ENCODE measurements around the gene AGBL4.

Gene AGBL4

DNA sequence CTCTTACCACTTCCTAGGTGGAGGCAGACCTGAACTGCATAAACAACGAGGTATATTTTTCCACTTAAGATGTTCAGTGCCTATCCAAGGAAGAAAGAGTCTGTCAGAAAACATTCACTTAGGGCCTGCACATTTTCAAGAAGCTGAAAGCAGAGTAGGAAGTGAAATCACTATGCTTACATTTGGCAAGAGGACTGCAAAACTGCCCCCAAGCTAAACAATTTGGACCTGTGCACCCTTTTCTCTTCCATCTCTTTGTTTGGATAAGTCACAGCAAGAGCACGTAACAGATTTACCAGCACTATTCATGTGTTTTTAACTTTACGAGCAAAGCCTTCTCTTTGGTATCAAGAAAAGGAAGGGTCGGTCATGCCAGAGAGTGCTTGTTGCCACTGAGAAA is 1233.9 kb downstream of the AGBL4 start:
- no peak overlapping the region for H3K9ac ChIP-seq (ENCODE audit: low read length)
- 89% methylated on average over 4 of the region's 4 CpGs for WGBS

DNA sequence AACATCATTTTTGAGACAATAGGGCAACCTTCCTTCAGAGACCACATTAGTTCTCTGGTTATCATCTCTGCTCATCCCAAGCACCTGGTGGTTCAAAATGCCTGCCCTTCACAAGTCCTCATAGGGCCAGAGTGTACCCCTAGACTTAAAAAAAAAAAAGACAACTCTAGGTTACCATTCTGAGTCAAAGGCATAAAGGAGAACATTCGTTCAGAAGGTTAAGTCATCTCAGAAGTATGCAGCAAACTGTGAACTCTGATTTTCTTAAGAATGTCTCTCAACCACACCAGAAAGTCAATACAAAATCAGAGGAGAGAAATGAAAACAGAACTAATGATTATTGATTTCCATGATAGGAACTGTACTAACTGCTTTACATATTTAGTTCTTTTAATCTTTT is 1237.9 kb downstream of the AGBL4 start:
- Histone ChIP-seq H2BK12ac (ENCODE audit: low read length in 2 of 2) (no peak overlapping the region), H2BK120ac (ENCODE audit: low read depth, low read length) (no peak overlapping the region), H4K8ac (ENCODE audit: low read length) (no peak overlapping the region), H3K27me3 (ENCODE audit: control insufficient read depth in 1 of 2, insufficient read depth in 1 of 2, low read length in 2 of 2) (peaks cover 0 to 16% of the 10 kb centered on the region in 2 experiments), H2BK15ac (ENCODE audit: low read depth, poor library complexity, severe bottlenecking) (no peak overlapping the region), H3K18ac (ENCODE audit: low read depth in 1 of 2, low read length in 2 of 2) (no peak overlapping the region), H3K79me1 (replicated peaks; ENCODE audit: low read length, poor library complexity, severe bottlenecking) (no peaks in the 10 kb centered on the region), H3K4ac (ENCODE audit: low read depth in 1 of 2, low read length in 2 of 2) (no peak overlapping the region), H3K4me3 (ENCODE audit: insufficient read depth in 1 of 2, low read depth in 1 of 2, low read length in 2 of 2) (no peak overlapping the region), H2AK5ac (ENCODE audit: low read length, severe bottlenecking) (no peak overlapping the region), H3K9me3 (ENCODE audit: control insufficient read depth, low read length) (no peaks in the 10 kb centered on the region), H4K91ac (ENCODE audit: low read length) (no peak overlapping the region), H2BK5ac (ENCODE audit: low read depth, low read length, poor library complexity, severe bottlenecking) (no peak overlapping the region), H3K36me3 (ENCODE audit: control insufficient read depth in 1 of 2, insufficient read depth in 2 of 2, low read depth in 1 of 2, low read length in 2 of 2) (no peaks in the 10 kb centered on the region), H3K4me2 (ENCODE audit: low read length, poor library complexity, severe bottlenecking) (no peak overlapping the region), H3K23ac (ENCODE audit: low read length in 2 of 2) (no peak overlapping the region), H3K9ac (ENCODE audit: low read length) (no peak overlapping the region), H3K14ac (ENCODE audit: low read length in 2 of 2) (no peak overlapping the region), H3K4me1 (ENCODE audit: control insufficient read depth, insufficient read depth, low read depth, low read length) (peaks cover 3% of the 10 kb centered on the region), H2AFZ (ENCODE audit: low read depth, low read length) (no peak overlapping the region), H3K27ac (ENCODE audit: low read length, poor library complexity, severe bottlenecking) (no peak overlapping the region)
- no peak for DNase-seq
- 67% methylated on average over 1 of the region's 1 CpG for WGBS

More for the DNA sequence above, 1233.9 kb downstream of the AGBL4 start:
- peaks cover 0 to 14% of the 10 kb centered on the region in 2 experiments for H3K27me3 ChIP-seq (ENCODE audit: control insufficient read depth in 1 of 2, insufficient read depth in 1 of 2, low read length in 2 of 2)
- no peak overlapping the region for H2AFZ ChIP-seq (ENCODE audit: low read depth, low read length)
- no peak overlapping the region for H4K91ac ChIP-seq (ENCODE audit: low read length)
- H3K4me2 ChIP-seq (ENCODE audit: low read length, poor library complexity, severe bottlenecking): no peak overlapping the region
- no peaks in the 10 kb centered on the region for H3K4me1 ChIP-seq (ENCODE audit: control insufficient read depth, insufficient read depth, low read depth, low read length)
- no peak overlapping the region for H3K18ac ChIP-seq (ENCODE audit: low read depth in 1 of 2, low read length in 2 of 2)
- H2AK5ac ChIP-seq (ENCODE audit: low read length, severe bottlenecking): no peak overlapping the region
- H3K4ac ChIP-seq (ENCODE audit: low read depth in 1 of 2, low read length in 2 of 2): no peak overlapping the region
- no peak overlapping the region for H3K23ac ChIP-seq (ENCODE audit: low read length in 2 of 2)
- DNase-seq: no peak
- no peak overlapping the region for H4K8ac ChIP-seq (ENCODE audit: low read length)
- H2BK5ac ChIP-seq (ENCODE audit: low read depth, low read length, poor library complexity, severe bottlenecking): no peak overlapping the region
- no peak overlapping the region for H2BK15ac ChIP-seq (ENCODE audit: low read depth, poor library complexity, severe bottlenecking)
- no peak overlapping the region for H3K4me3 ChIP-seq (ENCODE audit: insufficient read depth in 1 of 2, low read depth in 1 of 2, low read length in 2 of 2)
- no peak overlapping the region for H2BK120ac ChIP-seq (ENCODE audit: low read depth, low read length)
- H2BK12ac ChIP-seq (ENCODE audit: low read length in 2 of 2): no peak overlapping the region
- no peaks in the 10 kb centered on the region for H3K36me3 ChIP-seq (ENCODE audit: control insufficient read depth in 1 of 2, insufficient read depth in 2 of 2, low read depth in 1 of 2, low read length in 2 of 2)
- H3K27ac ChIP-seq (ENCODE audit: low read length, poor library complexity, severe bottlenecking): no peak overlapping the region
- H3K9me3 ChIP-seq (ENCODE audit: control insufficient read depth, low read length): no peaks in the 10 kb centered on the region
- no peak overlapping the region for H3K14ac ChIP-seq (ENCODE audit: low read length in 2 of 2)
- H3K79me1 ChIP-seq (replicated peaks; ENCODE audit: low read length, poor library complexity, severe bottlenecking): no peaks in the 10 kb centered on the region

DNA sequence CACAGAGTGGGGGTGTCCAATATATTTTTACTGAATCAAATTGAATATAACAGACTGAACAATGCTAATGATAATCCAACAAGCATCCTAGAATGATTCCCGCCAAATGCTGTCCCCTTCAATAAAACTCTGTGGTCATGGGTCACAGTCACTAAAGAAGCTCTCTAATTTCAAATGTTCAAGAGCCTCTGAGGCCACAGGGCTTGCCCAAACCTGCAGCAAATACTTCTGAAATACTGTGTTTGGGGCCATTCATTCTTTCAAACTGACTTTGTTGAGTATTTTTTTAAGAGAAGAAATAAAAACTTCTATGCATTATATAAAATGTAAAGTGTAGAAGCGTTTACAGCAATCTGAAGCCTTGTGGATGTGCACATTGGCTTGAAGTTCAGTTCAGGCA is 1239.5 kb downstream of the AGBL4 start:
- no peak for DNase-seq
- H3K36me3 ChIP-seq (ENCODE audit: control insufficient read depth in 1 of 2, insufficient read depth in 2 of 2, low read depth in 1 of 2, low read length in 2 of 2): no peaks in the 10 kb centered on the region
- no peak overlapping the region for H3K14ac ChIP-seq (ENCODE audit: low read length in 2 of 2)
- H2AFZ ChIP-seq (ENCODE audit: low read depth, low read length): no peak overlapping the region
- no peak overlapping the region for H3K23ac ChIP-seq (ENCODE audit: low read length in 2 of 2)
- no peak overlapping the region for H3K18ac ChIP-seq (ENCODE audit: low read depth in 1 of 2, low read length in 2 of 2)
- peaks cover 3% of the 10 kb centered on the region for H3K4me1 ChIP-seq (ENCODE audit: control insufficient read depth, insufficient read depth, low read depth, low read length)
- WGBS: 89% methylated on average over 1 of the region's 2 CpGs
- H2AK5ac ChIP-seq (ENCODE audit: low read length, severe bottlenecking): no peak overlapping the region
- H2BK12ac ChIP-seq (ENCODE audit: low read length in 2 of 2): no peak overlapping the region
- H4K8ac ChIP-seq (ENCODE audit: low read length): no peak overlapping the region
- no peak overlapping the region for H3K4ac ChIP-seq (ENCODE audit: low read depth in 1 of 2, low read length in 2 of 2)
- H3K4me3 ChIP-seq (ENCODE audit: insufficient read depth in 1 of 2, low read depth in 1 of 2, low read length in 2 of 2): no peak overlapping the region
- no peak overlapping the region for H2BK5ac ChIP-seq (ENCODE audit: low read depth, low read length, poor library complexity, severe bottlenecking)
- H3K4me2 ChIP-seq (ENCODE audit: low read length, poor library complexity, severe bottlenecking): no peak overlapping the region
- no peak overlapping the region for H3K9ac ChIP-seq (ENCODE audit: low read length)
- H3K27me3 ChIP-seq (ENCODE audit: control insufficient read depth in 1 of 2, insufficient read depth in 1 of 2, low read length in 2 of 2): peaks cover 1 to 12% of the 10 kb centered on the region in 2 experiments
- no peak overlapping the region for H2BK120ac ChIP-seq (ENCODE audit: low read depth, low read length)
- H3K27ac ChIP-seq (ENCODE audit: low read length, poor library complexity, severe bottlenecking): no peak overlapping the region
- H4K91ac ChIP-seq (ENCODE audit: low read length): no peak overlapping the region
- H3K9me3 ChIP-seq (ENCODE audit: control insufficient read depth, low read length): no peaks in the 10 kb centered on the region
- no peak overlapping the region for H2BK15ac ChIP-seq (ENCODE audit: low read depth, poor library complexity, severe bottlenecking)
- H3K79me1 ChIP-seq (replicated peaks; ENCODE audit: low read length, poor library complexity, severe bottlenecking): no peaks in the 10 kb centered on the region

DNA sequence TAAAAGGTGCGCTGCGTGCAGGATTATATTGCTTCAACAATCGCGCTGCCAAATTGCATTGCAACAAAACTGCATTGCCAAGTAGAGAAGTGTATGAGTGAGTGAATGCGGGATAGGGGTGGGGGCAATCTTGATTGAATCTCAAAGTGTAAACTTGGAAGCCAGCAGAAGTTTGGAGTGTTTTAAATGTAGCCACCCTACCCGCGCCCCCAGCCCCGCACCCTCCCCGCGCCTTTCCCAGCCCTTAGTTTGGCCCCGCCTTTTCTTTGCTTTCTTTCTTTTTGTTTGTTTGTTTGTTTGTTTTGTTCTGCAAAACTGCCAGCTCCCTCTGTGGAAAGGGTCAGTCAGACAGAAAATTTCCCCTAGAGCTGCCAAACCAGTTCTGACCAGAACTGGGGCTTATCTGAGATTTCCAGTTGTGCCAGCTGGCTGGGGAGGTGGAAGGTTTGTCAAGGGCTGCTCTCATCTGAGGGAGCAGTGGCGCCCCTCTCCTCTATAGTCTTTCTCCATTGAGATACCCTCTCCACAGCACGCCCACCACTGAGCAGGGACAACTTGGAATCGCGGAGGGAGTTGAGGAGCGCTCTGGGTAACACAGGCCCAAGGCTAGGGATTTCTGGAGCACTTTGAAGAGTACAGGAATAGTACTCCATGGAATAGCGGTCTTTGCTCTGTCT is 1246.4 kb downstream of the AGBL4 start:
- Histone ChIP-seq H2BK12ac (ENCODE audit: low read length in 2 of 2) (no peak overlapping the region), H3K23ac (ENCODE audit: low read length in 2 of 2) (no peak overlapping the region), H2AFZ (ENCODE audit: low read depth, low read length) (no peak overlapping the region), H3K36me3 (ENCODE audit: control insufficient read depth in 1 of 2, insufficient read depth in 2 of 2, low read depth in 1 of 2, low read length in 2 of 2) (no peaks in the 10 kb centered on the region), H3K27ac (ENCODE audit: low read length, poor library complexity, severe bottlenecking) (no peak overlapping the region), H4K91ac (ENCODE audit: low read length) (no peak overlapping the region), H3K79me1 (replicated peaks; ENCODE audit: low read length, poor library complexity, severe bottlenecking) (no peaks in the 10 kb centered on the region), H2AK5ac (ENCODE audit: low read length, severe bottlenecking) (peak overlapping the region; percentile 63), H4K8ac (ENCODE audit: low read length) (no peak overlapping the region), H2BK15ac (ENCODE audit: low read depth, poor library complexity, severe bottlenecking) (no peak overlapping the region), H3K4me2 (ENCODE audit: low read length, poor library complexity, severe bottlenecking) (peak overlapping the region; percentile 86), H3K4ac (ENCODE audit: low read depth in 1 of 2, low read length in 2 of 2) (no peak overlapping the region), H3K9ac (ENCODE audit: low read length) (peak overlapping the region; percentile 70), H3K14ac (ENCODE audit: low read length in 2 of 2) (no peak overlapping the region), H3K9me3 (ENCODE audit: control insufficient read depth, low read length) (no peaks in the 10 kb centered on the region), H3K4me3 (ENCODE audit: insufficient read depth in 1 of 2, low read depth in 1 of 2, low read length in 2 of 2) (peak overlapping the region; percentile 79 to 86), H2BK5ac (ENCODE audit: low read depth, low read length, poor library complexity, severe bottlenecking) (no peak overlapping the region), H3K27me3 (ENCODE audit: control insufficient read depth in 1 of 2, insufficient read depth in 1 of 2, low read length in 2 of 2) (peaks cover 19 to 21% of the 10 kb centered on the region in 2 experiments), H2BK120ac (ENCODE audit: low read depth, low read length) (no peak overlapping the region), H3K4me1 (ENCODE audit: control insufficient read depth, insufficient read depth, low read depth, low read length) (peaks cover 11% of the 10 kb centered on the region), H3K18ac (ENCODE audit: low read depth in 1 of 2, low read length in 2 of 2) (no peak overlapping the region)
- WGBS: 9% methylated on average over 9 of the region's 17 CpGs
- DNase-seq: no peak

All from mesenchymal stem cell (in vitro differentiated cells and primary cell).